ENCODE measurements around the gene ZFYVE28.
"Not testable (repeated sequence)": the region's sequence is repeated elsewhere in the genome, so short reads cannot be mapped to it uniquely, and the experiment has no call there.

The ZFYVE28 gene

DNA sequence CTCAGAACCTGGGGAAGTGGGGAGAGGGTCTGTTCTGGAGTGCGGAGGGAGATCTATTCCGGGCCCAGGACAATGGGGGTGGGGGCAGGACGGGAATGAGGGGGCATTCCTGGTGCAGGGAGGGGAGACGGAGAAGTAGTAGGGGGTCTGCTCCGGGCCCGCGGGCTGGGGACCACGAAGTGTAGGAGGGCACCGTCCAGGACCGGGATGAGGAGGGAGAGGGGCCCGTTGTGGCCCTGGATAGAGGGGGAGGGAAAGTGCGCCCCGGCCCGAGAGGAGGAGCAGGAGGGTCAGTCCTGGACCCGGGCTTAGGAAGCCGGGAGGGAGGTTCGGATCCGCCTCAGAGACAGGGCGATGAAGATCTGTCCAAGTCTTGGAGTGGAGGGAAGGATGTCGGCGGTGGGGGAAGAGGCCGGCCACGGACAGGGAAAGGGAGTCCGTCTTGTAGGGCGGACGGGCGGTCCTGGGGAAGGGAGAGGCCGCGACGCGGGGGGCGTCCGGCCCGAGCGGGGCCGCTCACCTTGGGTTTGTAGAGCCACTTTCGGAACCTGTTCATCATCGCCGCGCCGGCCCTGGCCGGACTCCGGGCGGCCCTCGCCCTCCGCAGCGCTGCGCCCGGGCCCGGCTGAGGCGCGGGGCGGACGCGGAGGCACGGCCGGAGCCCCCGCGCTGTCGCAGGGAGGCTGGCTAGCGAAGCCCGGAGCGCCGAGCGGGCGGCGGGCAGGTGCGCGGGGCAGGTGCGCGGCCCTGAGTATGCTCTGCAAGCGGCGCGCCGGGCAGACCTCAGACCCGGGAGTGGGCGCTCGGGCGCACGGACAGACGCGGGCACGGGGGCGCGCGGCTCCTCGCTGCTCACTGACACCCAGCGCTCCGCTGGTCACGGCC, at the start of gene ZFYVE28:
Gene ZFYVE28, minus strand, starts transcription at position 881 of the 885 bp plus-strand sequence. Its CDS starts 322 bp downstream, at position 559.
- no peak for DNase-seq

DNA sequence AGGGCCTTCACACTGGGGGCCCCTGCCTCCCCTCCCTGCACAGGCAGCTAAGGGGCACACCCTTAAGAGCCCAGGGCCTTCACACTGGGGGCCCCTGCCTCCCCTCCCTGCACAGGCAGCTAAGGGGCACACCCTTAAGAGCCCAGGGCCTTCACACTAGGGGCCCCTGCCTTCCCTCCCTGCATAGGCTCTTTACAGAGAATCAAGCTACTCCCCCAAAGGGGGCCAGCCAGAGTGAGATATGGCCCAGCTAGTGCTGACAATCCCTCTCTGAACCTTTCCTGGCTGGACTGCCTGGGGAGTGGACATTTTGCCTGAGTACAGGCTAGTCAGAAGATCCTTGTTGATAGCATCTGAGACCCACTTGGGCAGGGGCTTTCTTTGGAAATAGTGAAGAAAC, 47.1 kb upstream of the ZFYVE28 start:
- not testable (repeated sequence) for DNase-seq

DNA sequence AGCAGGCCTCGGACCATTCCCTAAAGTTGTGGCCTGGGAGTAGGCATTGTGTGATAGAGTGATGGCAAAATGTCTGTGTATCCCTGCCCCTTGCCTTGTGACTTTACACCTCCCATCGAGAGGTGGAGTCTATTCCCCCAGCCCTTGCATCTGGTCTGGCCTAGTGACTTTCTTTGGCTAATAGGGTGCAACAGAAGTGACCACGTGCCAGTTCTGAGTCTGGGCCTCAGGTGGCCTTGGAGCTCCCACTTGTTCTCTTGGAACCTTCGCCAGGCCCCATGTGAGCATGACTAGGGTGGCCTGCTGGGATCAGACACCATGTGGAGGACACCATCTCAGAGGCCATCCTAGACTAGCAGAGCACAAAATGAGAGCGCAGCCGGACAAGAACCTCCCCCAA, 46.6 kb upstream of the ZFYVE28 start:
- DNase-seq, result no peak

DNA sequence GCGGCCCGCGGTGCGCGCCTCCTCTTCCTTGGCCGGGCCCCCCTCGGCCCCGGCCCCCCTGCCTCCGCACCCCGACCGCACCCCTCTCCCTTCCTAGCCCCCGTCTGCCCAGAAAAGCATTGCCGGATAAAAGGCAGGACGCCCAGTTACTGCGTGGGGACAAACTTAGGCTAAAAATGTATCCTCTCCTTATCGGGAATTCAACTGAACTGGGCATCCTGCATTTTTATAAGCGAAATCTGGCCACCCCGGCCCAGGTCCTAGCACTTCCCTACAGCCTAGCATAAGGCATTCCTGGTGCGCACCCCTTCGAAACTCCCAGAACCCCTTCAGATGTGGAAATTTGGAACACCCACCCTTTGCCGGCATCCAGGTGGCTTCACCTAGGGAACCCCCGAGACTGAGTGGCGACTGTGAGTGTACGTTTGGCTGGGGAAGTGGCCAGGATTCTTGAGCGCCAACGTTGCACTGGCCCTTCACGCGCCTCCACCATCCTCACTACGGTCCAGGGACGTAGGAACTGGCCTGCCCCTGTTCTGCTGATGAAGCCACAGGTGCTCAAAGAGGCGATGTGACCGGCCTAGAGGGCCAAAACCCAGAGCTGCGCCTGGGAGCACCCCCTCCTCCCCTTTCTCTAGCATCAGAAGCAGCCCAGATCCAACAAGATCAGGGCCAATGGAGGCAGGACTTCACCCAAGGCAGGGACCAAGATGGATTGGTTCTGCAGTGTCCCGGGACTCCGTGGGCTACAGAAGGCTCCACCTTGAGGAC, 44.7 kb upstream of the ZFYVE28 start:
- no peak for DNase-seq

DNA sequence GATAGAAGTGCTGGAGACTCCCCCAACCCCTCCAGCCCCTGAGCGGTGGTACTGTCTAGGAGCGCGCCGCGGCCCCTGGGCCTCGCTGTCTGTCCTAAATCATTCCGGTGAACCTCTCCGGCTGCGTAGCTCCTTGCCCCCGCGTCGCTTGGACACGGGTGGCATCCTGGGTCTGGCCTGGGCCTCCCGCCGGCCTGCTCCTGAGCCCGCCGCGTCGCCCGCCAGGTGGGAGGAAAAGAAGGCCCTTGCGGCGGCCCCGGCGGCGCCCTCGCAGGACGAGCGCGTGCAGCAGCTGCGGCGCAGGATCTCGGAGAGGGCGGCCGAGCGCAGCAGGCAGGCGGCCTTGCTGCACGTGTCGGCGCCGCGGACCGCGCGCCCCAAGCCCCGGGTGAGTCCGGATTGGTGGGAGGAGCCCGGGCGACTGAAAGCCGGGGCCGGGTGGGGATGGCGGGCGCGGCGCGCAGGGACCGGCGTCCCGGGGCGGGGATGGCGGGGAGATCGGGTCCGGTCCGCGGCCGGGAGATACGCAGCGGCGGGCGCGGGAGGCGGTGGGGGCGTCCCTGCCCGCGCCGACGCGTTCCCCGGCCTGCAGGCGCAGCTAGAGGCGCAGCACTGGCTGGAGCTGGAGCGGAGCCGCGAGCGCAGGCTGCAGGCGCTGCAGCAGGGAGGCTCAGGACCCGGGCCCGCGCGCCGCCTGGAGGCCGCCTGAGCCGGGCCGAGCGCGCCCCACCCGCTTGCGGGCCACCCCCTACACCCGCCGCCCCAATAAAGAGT, 44.0 kb upstream of the ZFYVE28 start:
- peak; percentile 62 for DNase-seq

DNA sequence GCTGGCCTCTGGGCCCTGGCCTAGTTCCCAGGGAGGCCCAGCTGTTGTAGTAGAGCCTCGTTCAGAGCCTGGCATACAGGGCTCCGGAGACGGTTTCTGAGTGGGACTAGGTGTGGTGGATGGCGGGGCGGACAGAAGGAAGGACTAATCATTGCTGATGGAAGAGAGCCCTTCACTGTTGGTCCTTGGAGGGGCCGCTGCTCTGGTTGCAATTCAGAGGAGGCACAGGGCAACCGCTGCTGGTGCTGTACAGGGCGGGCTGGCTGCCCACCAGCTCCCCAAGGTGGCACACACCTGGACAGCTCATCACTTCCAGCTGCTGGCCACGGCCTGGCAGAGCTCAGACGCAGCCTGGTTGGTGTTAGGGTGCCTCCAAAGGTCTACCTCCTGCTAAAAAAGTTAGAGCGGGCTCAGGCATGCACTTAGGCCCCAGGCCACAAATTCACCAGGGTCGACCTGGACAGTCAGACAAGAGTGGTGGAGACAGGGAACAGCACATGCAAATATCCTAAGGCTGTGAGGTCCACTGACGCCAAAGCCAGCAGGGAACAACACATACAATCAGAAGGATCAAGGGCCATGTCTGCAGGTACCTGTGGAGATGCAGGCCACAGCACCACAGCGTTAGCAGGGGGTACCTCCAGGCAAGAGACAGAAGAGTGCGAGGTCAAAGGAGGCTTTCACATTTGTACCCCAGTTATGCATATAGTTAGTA, 43.0 kb upstream of the ZFYVE28 start:
- no peak for DNase-seq

DNA sequence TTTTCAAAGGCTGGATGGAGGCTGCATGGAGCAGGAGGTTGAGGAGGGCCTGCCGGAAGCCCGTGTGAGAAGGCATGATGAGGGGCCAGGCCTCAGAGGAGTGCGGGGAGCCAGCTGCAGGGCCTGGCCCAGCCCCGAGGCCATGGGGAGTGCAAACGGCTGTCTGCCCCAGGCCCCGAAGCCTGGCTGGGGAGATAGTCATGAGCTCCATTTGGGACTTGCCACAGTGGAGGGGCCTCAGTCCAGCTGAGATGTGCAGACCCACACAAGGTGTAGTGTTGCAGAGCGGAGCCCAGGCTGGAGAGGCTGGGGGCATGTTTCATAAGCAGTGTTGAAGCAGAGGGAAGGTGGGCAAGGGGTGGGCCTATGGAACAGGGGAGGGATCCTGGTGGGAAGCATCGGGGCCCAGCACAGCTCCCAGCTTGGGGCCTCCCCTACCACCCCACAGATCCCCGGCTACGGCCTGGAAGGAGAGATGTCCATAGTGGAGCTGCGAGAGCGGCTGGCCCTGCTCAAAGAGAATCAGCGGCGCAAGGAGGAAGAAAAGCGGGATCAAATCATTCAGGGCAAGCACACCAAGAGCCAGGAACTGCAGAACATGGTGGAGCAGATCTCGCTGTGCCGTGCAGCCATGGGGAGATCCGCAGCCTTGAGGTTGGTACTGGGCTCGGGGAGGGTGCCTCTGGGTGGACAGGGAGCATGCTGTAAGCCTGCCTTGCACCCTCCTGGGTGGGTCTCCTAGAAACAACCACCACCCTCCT, 41.3 kb upstream of the ZFYVE28 start:
- no peak for DNase-seq

DNA sequence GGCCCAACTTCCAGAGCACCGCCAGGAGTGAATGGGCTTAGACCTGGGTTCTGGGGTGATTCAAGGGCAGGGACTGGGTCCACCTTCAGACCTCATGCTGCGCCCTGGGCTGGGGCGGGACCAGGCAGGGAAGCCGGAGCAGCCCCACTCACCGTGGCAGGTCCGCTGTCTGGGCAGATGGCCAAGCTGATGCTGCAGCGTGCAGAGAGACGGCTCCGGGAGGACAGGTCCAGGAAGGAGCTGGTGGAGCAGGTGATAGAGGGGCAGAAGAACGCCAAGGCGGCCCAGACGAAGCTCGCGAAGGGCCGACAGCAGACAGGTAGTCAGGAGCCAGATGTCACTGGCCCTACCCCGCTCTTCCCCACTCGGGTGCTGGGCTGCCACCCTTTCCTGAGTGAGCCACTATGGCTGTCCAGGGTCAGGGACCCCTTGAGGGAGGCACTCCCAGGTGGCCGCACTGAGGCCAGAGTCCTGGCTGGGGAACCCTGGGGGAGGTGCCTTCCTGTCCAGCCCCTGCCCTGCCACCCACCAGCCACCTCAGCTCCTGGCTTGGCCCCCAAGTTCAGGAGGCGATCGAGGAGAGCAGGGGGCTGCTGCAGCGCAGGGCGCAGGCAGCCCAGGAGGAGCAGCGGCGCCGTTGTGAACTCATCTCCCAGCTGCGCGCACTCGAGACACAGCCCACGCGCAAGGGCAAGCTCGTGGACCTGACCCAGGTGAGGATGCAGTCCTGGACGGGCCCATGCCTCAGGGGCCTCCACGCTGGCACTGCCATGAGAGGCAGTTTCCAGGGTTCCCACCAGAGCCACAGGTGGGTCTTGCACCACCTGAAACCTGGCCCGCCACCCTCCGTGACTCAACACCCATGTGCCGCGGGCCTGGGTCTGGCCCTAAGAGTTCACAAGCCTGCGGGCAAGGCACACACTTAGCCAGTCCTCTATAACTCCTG, 40.4 kb upstream of the ZFYVE28 start:
- DNase-seq, result no peak

DNA sequence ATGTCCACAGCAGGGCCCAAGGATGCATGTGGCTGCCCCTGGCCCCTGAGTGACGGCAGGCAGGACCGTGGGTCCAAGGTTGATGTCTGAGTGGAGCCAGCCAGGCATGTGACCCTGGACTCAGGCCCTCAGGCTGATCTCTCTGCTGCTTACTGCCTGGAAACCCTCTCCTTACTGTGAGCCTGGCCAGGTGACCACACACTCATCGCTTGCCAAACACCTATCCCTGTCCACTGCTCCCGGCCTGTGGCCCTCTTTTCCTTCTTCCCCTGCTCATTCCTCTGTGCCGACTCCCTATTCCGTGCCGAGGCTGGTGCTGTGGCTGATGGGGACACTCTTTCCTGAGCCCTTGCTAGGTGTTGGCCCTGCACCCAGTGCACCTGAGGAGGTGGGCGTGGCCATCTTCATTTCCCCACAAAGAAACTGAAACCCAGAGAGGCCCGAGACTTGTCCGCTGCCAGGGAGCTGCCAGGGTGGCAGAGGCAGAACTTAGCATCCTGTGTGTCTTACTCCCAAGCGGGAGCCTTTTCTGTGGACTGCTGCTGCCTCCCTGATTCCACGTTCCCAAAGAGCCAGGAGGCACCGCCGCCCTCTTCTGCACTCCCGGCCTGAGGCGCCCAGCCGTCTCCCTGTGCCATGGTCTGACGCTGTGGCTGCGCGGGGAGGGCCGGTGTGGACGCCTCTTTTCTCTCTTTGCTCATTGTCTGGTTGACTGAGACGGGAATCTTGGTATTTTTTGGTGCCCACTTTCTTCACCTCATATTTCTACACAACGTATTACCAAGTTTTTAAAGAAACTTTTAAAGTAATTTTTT, 39.2 kb upstream of the ZFYVE28 start:
- DNase-seq, result no peak

DNA sequence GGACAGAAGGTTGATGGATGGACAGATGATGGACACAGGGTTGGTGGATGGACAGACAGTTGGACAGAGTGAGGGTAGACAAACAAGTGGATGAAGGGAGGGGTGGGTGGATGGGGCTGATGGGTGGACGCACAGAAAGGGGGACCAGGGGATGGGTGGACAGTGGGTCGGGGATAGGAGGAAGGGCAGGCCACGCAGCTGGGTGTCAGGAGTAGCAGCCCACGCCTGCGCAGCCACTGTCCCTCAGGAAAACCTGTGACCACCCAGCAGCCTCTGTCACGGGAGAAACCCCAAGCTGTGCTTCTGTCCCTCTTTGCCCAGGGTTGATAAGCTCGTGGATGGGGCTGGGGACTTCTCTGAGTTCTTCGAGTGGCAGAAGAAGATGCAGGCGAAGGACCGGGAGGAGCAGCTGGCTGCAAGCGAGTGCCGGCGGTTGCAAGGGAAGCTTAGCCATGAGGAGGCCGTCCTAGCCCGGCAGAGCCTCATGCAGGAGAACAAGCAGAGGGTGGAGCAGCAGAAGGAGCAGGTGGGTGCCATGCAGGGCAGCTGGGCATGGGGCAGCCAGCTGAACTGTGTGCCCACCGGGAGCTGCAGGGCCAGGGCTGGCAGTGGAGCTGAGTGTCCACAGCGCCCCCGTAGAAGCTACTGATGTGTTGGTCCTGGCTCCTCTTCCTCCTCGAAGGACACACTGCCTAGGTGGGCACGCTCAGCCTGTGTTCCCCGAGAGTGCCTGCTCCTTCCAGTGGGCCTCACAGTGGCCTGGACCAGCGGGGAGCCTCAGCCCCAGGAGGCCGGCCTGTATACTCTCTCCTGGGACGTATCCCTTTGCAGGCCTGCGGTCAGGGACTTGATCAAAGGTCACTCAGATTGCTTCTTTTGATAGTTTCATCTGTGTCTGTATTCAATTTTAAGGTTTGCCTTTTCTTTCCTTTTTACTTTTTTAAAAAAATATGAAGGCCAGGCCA, 33.7 kb upstream of the ZFYVE28 start:
- DNase-seq, result no peak

DNA sequence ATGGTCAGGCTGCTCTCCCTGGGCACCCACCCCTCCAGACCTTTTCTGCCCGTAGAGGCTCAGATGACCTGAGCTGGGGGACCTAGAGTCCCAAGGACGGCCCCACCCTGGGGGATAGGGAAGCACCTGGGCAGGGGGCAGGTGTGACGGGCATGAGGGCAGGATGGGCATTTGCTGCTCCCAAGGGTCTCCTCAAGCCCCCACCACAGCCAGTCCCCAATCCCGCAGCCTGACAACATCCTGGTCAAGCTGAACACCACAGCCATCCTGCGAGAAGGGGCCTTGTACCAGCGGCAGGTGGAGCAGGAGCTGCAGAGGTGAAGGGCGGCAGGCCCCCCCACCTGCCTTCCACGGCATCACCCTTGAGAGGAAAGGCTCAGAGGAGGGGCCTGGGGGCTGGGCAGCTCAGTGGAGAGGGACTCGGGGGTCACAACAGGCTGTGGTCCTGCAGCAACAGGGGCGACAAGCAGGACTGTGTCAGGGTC, 32.6 kb upstream of the ZFYVE28 start:
- no peak for DNase-seq

DNA sequence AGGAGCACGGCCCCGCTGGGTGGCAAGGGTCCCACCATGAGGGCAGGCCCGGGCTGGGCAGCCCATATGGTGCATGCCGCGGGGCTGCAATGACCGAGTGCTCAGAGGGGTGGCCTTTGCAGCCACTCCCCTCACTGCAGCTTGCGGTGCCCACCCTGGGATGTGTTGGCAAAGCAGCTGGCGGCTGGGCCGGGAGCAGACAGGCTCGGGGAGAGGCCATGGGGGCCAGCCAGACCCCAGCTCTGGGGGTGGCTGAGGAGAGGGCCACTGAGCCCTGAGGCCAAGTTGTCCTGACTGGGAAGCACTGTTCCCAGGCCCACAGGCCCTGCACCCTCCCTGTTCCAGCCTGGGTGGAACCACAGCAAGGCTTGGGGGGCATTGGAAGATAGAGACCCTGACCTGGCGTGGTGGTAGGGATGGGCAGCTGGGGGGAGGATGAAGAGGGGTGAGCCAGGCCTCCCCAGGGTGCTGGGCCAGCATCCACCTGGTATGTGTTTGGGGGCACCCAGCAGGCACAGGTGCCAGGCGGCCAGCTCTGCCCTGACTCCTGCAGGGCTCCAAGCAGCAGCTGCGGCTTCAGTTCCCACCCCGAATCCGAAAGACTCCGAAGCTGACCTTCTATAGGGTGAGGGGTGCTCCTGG, 32.1 kb upstream of the ZFYVE28 start:
- no peak for DNase-seq

DNA sequence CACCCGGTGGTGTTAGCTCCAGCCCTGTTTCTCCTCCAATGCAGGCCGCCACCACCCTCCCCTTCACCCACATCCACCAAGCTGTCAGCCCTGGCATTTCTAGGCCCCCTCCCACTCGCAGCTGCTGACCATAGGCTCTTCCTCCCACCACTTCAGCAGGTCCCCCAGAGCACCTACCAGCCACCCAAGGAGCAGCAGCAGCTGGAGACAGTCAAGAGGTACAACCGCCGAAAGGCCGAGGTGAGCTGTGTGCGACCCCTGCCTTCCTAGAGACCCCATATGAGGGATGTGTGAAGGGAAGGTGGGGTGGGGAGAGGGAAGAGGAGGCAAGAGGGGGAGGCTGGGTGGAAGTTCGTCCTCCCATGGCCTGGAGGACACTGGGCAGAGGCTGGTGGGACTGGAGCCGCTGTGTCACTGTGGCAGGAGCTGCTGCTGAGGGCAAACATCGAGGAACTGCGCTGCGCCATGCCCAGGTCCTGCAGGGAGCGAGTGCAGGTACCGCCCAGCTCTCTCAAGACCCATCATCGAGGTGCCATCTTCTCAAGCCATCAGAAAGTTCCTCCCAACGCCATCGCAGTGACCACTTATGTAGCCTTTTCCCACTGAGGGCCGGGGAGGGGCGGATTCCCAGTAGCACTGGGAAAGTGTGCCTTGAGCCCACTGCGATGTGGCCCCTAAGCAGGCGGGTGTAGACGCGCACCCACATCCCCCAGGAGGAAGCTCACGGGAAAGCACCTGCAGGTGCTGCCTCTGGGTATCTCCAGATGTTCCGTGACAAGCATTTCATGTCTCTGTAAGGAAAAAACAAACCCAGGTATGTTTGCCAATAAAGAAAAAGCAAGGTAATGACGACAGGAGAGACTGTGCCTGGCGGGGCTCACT, 31.3 kb upstream of the ZFYVE28 start:
- DNase-seq, result no peak

DNA sequence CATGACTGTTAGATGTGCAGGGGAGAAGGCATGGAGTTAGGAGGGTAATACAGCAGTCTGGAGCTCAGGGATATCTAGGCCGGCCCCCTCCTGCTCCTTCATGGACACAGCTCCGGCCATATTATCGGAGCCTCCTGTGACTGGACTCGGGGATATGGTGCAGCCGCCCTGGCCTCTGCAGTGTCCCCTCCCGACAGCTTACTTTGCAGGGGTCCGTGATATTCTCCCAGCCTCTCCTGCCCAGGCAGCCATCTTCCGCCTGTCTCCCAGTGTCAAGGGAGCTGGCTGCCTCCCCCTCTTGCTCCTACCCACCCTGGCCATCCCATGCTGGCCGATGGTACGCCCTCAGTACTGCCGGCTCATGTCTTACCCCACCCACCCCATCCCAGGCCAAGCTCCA, 30.6 kb upstream of the ZFYVE28 start:
- DNase-seq, result no peak

DNA sequence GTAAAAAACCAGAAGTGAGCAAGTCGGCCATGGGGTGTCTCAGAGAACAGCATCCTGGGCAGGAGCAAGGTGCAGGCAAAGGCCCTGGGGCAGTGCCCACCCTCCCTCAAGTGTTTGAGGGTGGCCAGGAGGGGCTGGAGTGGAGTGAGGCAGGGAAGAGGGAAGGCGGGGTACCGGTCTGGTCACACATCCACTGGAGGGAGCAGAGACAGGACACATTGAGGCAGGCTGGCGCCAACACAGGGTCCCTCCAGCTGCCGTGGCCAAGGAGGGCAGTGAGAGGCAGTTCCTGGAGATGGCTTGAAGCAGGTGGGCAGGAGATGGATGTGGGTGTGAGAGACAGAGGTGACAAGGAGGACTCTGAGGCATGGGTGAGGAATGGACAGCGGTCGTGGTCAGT, 30.1 kb upstream of the ZFYVE28 start:
- DNase-seq, result no peak

DNA sequence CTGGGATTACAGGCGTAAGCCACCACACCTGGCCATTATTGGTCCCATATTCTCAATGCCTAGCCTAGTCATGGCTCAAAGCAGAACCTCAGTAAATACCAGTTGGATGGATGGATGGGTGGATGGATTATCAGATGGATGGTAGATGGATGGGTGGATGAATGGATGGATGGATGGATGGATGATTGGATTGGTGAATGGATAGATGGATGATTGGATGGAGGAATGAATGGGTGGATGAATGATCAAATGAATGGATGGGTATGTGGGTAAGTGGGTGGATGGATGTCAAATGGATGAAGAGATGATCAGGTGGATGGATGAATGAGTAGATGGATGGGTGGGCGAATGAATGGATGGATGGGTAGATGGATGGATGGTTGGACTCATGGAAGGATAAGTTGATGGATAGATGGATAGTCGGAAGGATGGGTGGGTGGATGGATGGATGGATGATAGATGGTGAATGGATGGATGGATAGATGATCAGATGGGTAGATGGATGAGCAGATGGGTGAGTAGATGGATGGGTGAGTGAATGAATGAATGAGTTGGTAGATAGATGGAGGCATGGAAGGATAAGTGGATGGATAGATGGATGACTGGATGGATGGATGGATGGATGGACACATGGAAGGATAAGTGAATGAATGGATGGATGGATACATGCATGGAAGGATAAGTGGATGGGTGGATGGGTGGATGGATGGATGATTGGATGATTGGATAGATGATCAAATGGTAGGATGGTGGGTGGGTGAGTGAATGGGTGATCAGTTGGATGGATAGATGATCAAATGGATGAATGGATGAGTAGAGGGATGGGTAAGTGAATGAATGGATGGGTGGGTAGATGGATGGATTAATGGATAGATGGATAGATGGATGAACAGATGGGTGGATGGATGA, 28.5 kb upstream of the ZFYVE28 start:
- DNase-seq, result no peak
